Activated CD8-positive, alpha-beta memory T cell treated with anti-CD3 and anti-CD28 coated beads for 36 hours (primary cell): Measurements from ENCODE around the gene DYNLT3. TPM values are rescaled to one million over a fixed set of nuclear protein-coding genes. Genes with fewer than 3 reads are reported as not detected.

ENCODE experiments used
- CTCF ChIA-PET: fragments of 350-600 bp; sonication (Branson Sonifier 250); formaldehyde crosslinking; loops from one replicate; lab custom pipeline; 2021; ENCODE audit warnings: antibody characterized with exemption; lab: Charles Lee
- POLR2A ChIA-PET: fragments of 350-600 bp; sonication (Branson Sonifier 250); formaldehyde crosslinking; loops from one replicate; lab custom pipeline; 2021; ENCODE audit warnings: antibody characterized with exemption; lab: Charles Lee
- total RNA-seq, 2 experiments: library from RNA; stranded (reverse); gene quantifications; one replicate each; pipeline ENCODE4 v1.2.3, GENCODE V29; 2021

Gene DYNLT3
- 10 to 100 TPM; 17.9 to 20.4 TPM for total RNA-seq

- ChIA-PET POLR2A (no interaction called here), CTCF (no interaction called here)
Measured at GRCh38 chrX:37846934-37847732, at the start of gene DYNLT3. TSS of gene DYNLT3 (minus strand) at chrX:37847571. CDS start at chrX:37847510, 61 bp downstream.

- POLR2A ChIA-PET, result no interaction called here
Measured at GRCh38 chrX:37896511-37896890, 49.1 kb upstream of the DYNLT3 start.

GRCh38 chrX:37895795-37896510 lies 48.6 kb upstream of the DYNLT3 start:
- POLR2A ChIA-PET, result no interaction called here
- CTCF ChIA-PET, result no interaction called here

More at GRCh38 chrX:37896511-37896890, 49.1 kb upstream of the DYNLT3 start:
- CTCF ChIA-PET, result no interaction called here

- ChIA-PET CTCF (no interaction called here), POLR2A (no interaction called here)
Measured at GRCh38 chrX:37894725-37895124, 47.4 kb upstream of the DYNLT3 start.

- CTCF ChIA-PET, result no interaction called here
- POLR2A ChIA-PET, result no interaction called here
Measured at GRCh38 chrX:37888010-37888409, 40.6 kb upstream of the DYNLT3 start.

GRCh38 chrX:37887347-37887746 lies 40.0 kb upstream of the DYNLT3 start:
- POLR2A ChIA-PET, result no interaction called here
- CTCF ChIA-PET, result no interaction called here

- ChIA-PET CTCF (no interaction called here), POLR2A (no interaction called here)
Measured at GRCh38 chrX:37883196-37883595, 35.8 kb upstream of the DYNLT3 start.

GRCh38 chrX:37879692-37880091 lies 32.3 kb upstream of the DYNLT3 start:
- ChIA-PET POLR2A (no interaction called here), CTCF (no interaction called here)

GRCh38 chrX:37876716-37877115 lies 29.3 kb upstream of the DYNLT3 start:
- ChIA-PET POLR2A (no interaction called here), CTCF (no interaction called here)

- ChIA-PET POLR2A (no interaction called here), CTCF (no interaction called here)
Measured at GRCh38 chrX:37875675-37876074, 28.3 kb upstream of the DYNLT3 start.

GRCh38 chrX:37873220-37873619 lies 25.8 kb upstream of the DYNLT3 start:
- ChIA-PET POLR2A (no interaction called here), CTCF (no interaction called here)

- ChIA-PET CTCF (no interaction called here), POLR2A (no interaction called here)
Measured at GRCh38 chrX:37872303-37872655, 24.9 kb upstream of the DYNLT3 start.

GRCh38 chrX:37871626-37872302 lies 24.4 kb upstream of the DYNLT3 start:
- ChIA-PET CTCF (no interaction called here), POLR2A (no interaction called here)

GRCh38 chrX:37867536-37868153 lies 20.3 kb upstream of the DYNLT3 start:
- ChIA-PET POLR2A (no interaction called here), CTCF (no interaction called here)

GRCh38 chrX:37863728-37864127 lies 16.4 kb upstream of the DYNLT3 start:
- ChIA-PET CTCF (no interaction called here), POLR2A (no interaction called here)

GRCh38 chrX:37862851-37863250 lies 15.5 kb upstream of the DYNLT3 start:
- CTCF ChIA-PET, result no interaction called here
- POLR2A ChIA-PET, result no interaction called here

GRCh38 chrX:37860721-37861120 lies 13.3 kb upstream of the DYNLT3 start:
- CTCF ChIA-PET, result no interaction called here
- POLR2A ChIA-PET, result no interaction called here

- ChIA-PET POLR2A (no interaction called here), CTCF (no interaction called here)
Measured at GRCh38 chrX:37854748-37855147, 7.4 kb upstream of the DYNLT3 start.

GRCh38 chrX:37854148-37854547 lies 6.8 kb upstream of the DYNLT3 start:
- CTCF ChIA-PET, result no interaction called here

GRCh38 chrX:37847733-37848197 lies 394 bp upstream of the DYNLT3 start:
- ChIA-PET POLR2A (no interaction called here), CTCF (no interaction called here)

More at GRCh38 chrX:37854148-37854547, 6.8 kb upstream of the DYNLT3 start:
- POLR2A ChIA-PET, result no interaction called here
